ENCODE data around the gene TNS3. TPM values are rescaled to one million over a fixed set of nuclear protein-coding genes. Genes with fewer than 3 reads are reported as not detected.

Gene TNS3
- total and polyA plus RNA-seq, 2 donors (not counting 3 experiments of a cell fraction or from before 2014, with no cell fraction given) = 10.4 to 45.1 TPM

GRCh38 chr7:47389923-47390630 is 191.8 kb downstream of the TNS3 start:
- Histone ChIP-seq H3K4me1 (ENCODE audit: control insufficient read depth, extremely low read depth, insufficient read depth, low read length) (no peaks in the 10 kb centered on the region), H3K4me2 (ENCODE audit: insufficient read depth, low read length) (no peak overlapping the region), H4K20me1 (replicated peaks; ENCODE audit: control insufficient read depth, extremely low read depth, insufficient read depth, low read length) (no peaks in the 10 kb centered on the region), H3K27me3 (ENCODE audit: control insufficient read depth in 2 of 2, insufficient read depth in 2 of 2, low read length in 2 of 2) (no peaks in the 10 kb centered on the region), H3K79me2 (ENCODE audit: control insufficient read depth, insufficient read depth, low read length) (no peaks in the 10 kb centered on the region), H3K36me3 (ENCODE audit: control insufficient read depth in 2 of 2, extremely low read depth in 1 of 2, insufficient read depth in 2 of 2, low read length in 2 of 2) (peaks cover 0 to 3% of the 10 kb centered on the region in 2 experiments), H3K4me3 (replicated peaks in 1 of 3; ENCODE audit: insufficient read depth in 1 of 3, low read depth in 1 of 3, low read length in 3 of 3) (no peak overlapping the region), H3K9me3 (replicated peaks; ENCODE audit: control insufficient read depth, insufficient read depth, low read length) (no peaks in the 10 kb centered on the region), H3K27ac (ENCODE audit: insufficient read depth, low read depth, low read length) (no peak overlapping the region), H3K9me1 (replicated peaks; ENCODE audit: control insufficient read depth, extremely low read depth, insufficient read depth, low read length) (no peaks in the 10 kb centered on the region), H3K9ac (replicated peaks; ENCODE audit: extremely low read depth, insufficient read depth, low read length) (no peak overlapping the region), H2AFZ (ENCODE audit: low read depth, low read length) (no peak overlapping the region)
- no peak for TF ChIP-seq EZH2 (IDR thresholded peaks at IDR 0.05; ENCODE audit: borderline replicate concordance, low read depth, low read length, severe bottlenecking)
- TF ChIP-seq CTCF (IDR thresholded peaks at IDR 0.05; ENCODE audit: extremely low read depth in 1 of 2, insufficient read depth in 1 of 2, low read depth in 1 of 2, low read length in 2 of 2) = no peak
- no peak for TF ChIP-seq FOS (IDR thresholded peaks at IDR 0.05; ENCODE audit: borderline replicate concordance, insufficient read depth, low read length)
- TF ChIP-seq POLR2A (IDR thresholded peaks at IDR 0.05; ENCODE audit: low read depth, low read length) = no peak
- TF ChIP-seq MAX (IDR thresholded peaks at IDR 0.05; ENCODE audit: insufficient read depth, insufficient read length) = no peak
- no peak for TF ChIP-seq JUN (IDR thresholded peaks at IDR 0.05; ENCODE audit: borderline replicate concordance, insufficient read depth, insufficient read length, low read depth)
- FAIRE-seq (no peak), DNase-seq (ENCODE audit: low read depth, low spot score) (no peak)
- intact Hi-C loops (cut with micrococcal nuclease) = no loop called here
- CTCF ChIA-PET = interaction anchor here (1.0 to 1.1 kb wide), 2 partner anchors 123 to 124 kb away, joined by 4 to 6 read pairs; no protein-coding TSS in a partner anchor
- POLR2A ChIA-PET = no interaction called here
- BruUV-seq (replicated peaks) = no TSS peak
- dilution Hi-C loops (cut with MboI; ENCODE audit: extremely low pct_ligation_motif_present, low sequenced_read_pairs) = no loop called here

Measured in endothelial cell of umbilical vein (primary cell).